Loucy (cell line): ENCODE data around the gene INPP5J.

Experiments
- CTCF ChIP-seq: fragments of 200-600 bp; sonication (generic); conservative IDR thresholded peaks from 2 replicates; pipeline ENCODE4 v1.5.1; 2014; ENCODE audit warnings: mild to moderate bottlenecking, antibody characterized with exemption, low read length
- EZH2phosphoT487 ChIP-seq: fragments of 200-600 bp; IDR thresholded peaks from 2 replicates; pipeline ENCODE4 v1.6.1; 2018; ENCODE audit warnings: antibody characterized with exemption, mild to moderate bottlenecking, moderate library complexity, borderline replicate concordance

- TF ChIP-seq CTCF = no peak
- no peak for TF ChIP-seq EZH2phosphoT487
Measured at GRCh38 chr22:31139866-31140716, 17.3 kb downstream of the INPP5J start, which contains the start of gene PLA2G3.
